SJSA1 (cell line): Measurements from ENCODE around the gene ELP4. TPM values are rescaled to one million over a fixed set of nuclear protein-coding genes. Genes with fewer than 3 reads are reported as not detected.

Experiments
- DNase-seq, 2 experiments: peaks; one replicate each; pipeline ENCODE4 v3.0.0-alpha.2; 2015 to 2020; ENCODE audit warnings: low spot score in 2 of 2, low read depth in 1 of 2
- H3K27ac ChIP-seq: fragments of 250-450 bp; sonication (Bioruptor Pico); 2 replicates; pipeline ENCODE4 v1.5.1; 2020; ENCODE audit warnings: mild to moderate bottlenecking, moderate library complexity
- H3K27me3 ChIP-seq: fragments of 250-450 bp; sonication (Bioruptor Pico); replicated peaks from 2 replicates; pipeline ENCODE4 v1.5.1; 2020; ENCODE audit warnings: mild to moderate bottlenecking, moderate library complexity
- H3K36me3 ChIP-seq: fragments of 250-450 bp; sonication (Bioruptor Pico); 2 replicates; pipeline ENCODE4 v1.5.1; 2020; ENCODE audit warnings: mild to moderate bottlenecking
- H3K4me1 ChIP-seq: fragments of 250-450 bp; sonication (Bioruptor Pico); replicated peaks from 2 replicates; pipeline ENCODE4 v1.6.1; 2021; ENCODE audit warnings: mild to moderate bottlenecking
- H3K4me3 ChIP-seq: fragments of 250-450 bp; sonication (Bioruptor Pico); 2 replicates; pipeline ENCODE4 v1.5.1; 2020; ENCODE audit warnings: mild to moderate bottlenecking
- H3K9me3 ChIP-seq: fragments of 250-450 bp; sonication (Bioruptor Pico); replicated peaks from 2 replicates; pipeline ENCODE4 v1.5.1; 2020; ENCODE audit warnings: mild to moderate bottlenecking
- total RNA-seq: library from RNA; depleted of rRNA; stranded (reverse); fragments of >200 nt; shearing (Covaris generic); gene quantifications from 2 replicates; pipeline ENCODE4 v1.2.3, GENCODE V29; 2014

Gene ELP4
- total RNA-seq, 1 experiment from 2014 or later: 33.8 TPM

GRCh38 chr11:31807799-31808667 lies 298.5 kb downstream of the ELP4 start:
- Histone ChIP-seq H3K4me3 (no peak overlapping the region), H3K9me3 (no peaks in the 10 kb centered on the region), H3K27ac (no peak overlapping the region), H3K36me3 (no peaks in the 10 kb centered on the region), H3K4me1 (peaks cover 16% of the 10 kb centered on the region), H3K27me3 (peaks cover 3% of the 10 kb centered on the region)
- DNase-seq: no peak

- no peak for DNase-seq
These were observed 299.4 kb downstream of the ELP4 start for GRCh38 chr11:31808721-31809540.

DNA sequence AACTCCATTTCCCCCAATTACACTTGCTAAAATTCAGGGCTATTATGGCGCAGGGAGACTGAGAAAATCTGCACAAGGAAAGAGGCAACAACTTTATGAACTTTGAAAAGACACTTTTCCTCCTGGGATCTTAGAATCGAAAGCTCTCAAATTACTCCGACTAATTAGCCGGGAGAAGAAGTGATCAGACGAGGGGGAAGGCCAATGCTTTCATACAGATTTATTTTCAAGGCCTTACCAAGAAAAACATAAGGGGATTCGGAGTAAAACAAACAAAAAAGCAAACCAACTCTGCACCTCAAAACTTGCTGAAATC lies 299.9 kb downstream of the ELP4 start:
- H3K27ac ChIP-seq: no peak overlapping the region

More at GRCh38 chr11:31808721-31809540, 299.4 kb downstream of the ELP4 start:
- no peak overlapping the region for H3K27ac ChIP-seq
- H3K36me3 ChIP-seq: no peaks in the 10 kb centered on the region
- H3K9me3 ChIP-seq: no peaks in the 10 kb centered on the region
- peaks cover 3% of the 10 kb centered on the region for H3K27me3 ChIP-seq
- no peak overlapping the region for H3K4me3 ChIP-seq
- peaks cover 16% of the 10 kb centered on the region for H3K4me1 ChIP-seq

DNA sequence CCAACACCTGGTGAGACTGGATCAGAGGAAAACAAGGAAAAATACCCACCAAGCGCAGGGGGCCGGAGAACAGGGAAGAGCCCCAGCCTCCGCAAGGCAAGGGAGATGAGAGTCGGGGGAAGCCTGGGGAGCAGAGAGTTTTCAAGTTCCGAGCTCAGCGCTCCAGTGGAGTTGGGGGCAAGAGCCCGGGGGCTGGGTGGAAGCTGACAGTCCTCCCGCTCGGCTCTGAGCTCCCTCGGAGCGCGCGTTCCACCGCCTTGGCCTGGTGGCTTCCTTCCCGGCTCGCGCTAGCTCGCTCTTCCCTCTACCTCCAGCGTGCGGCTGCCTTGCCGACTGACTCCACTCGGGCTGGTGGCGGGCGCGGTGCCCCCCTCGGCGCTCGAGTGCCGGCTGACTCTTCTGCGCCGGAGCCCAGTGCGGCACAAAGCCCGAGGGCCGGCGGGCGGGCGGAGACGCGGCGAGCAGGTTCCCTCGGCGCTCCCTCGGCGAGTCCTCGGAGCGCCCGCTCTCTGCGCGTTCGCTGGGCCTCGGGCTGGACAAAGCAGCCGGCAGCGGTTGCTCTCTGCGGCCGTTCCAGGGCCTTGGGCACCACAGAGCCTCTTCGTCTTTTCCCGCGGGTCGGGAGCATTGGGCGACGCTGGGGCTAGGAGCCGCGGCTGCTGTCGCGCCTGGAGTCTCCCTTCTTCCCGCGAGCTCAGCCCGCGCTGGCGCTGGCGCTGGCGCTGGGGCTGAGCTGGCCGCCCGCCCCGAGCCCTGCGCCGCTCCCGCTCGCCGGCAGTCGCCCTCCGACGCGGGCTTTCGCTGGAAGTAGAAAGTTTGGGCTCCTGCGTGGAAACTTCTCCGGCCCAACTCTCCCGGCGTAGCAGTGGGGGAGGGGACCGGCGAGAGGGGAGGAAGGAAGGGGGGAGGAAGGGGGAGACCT lies 300.6 kb downstream of the ELP4 start:
- peaks cover 5% of the 10 kb centered on the region for H3K27me3 ChIP-seq

More for the DNA sequence above, 299.9 kb downstream of the ELP4 start:
- DNase-seq: no peak
- Histone ChIP-seq H3K4me3 (peak overlapping the region; percentile 49), H3K9me3 (no peaks in the 10 kb centered on the region), H3K27me3 (peaks cover 3% of the 10 kb centered on the region), H3K36me3 (no peaks in the 10 kb centered on the region), H3K4me1 (peaks cover 16% of the 10 kb centered on the region)

DNA sequence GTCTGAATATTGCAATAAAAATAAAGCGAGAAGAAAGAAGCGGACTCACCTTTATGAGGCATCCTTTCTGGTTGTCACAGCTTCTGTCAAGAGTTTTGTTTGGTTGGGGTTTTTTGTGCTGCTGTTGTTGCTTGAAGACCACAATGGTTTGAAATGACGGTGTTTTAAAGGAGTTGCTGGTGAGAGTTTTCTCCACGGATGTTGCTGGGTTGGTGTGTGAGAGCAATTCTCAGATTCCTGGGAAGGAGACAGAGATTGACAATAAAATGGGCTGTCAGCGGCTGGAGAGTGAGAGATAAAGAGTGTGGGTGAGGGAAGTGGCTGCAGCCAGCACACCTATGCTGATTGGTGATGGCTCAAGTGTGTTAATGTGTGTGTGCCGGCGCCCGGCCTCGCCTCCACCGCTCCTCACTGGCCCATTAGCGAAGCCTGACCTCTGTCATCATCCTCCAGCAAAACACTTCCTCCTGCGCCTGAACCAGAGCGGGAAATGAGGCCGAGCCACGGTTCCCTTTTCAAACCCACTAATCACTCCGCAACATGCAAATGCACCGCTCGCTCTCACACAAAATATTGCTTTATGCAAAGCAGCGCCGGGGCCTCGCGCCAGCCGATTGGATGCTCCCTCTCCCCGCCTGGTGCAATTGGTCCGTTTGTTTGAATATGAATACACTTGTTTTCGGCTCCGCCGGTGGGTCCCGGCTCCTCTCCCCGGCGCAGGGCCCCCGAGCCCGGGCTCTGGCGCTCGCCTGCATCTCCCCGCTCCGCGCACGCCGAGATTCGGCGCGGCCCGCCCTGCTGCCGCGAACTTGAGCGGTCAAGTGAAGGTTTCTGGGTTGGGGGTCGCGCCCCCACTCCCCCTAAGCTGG lies 301.4 kb downstream of the ELP4 start, which contains the start of gene PAX6:
Gene PAX6 (minus strand): TSS at position 544 of the 869 bp plus-strand sequence. CDS start 4,911 bp downstream, outside the sequence.
- H3K27ac ChIP-seq: no peak within 1 kb of the TSS
- H3K27me3 ChIP-seq: peaks cover 14% of the 10 kb centered on the region
- H3K36me3 ChIP-seq: no peaks in the 10 kb centered on the region
- H3K9me3 ChIP-seq: no peaks in the 10 kb centered on the region
- peaks cover 16% of the 10 kb centered on the region for H3K4me1 ChIP-seq
- peak within 1 kb of the TSS; percentile 49 for H3K4me3 ChIP-seq
- DNase-seq: peak; percentile 50 to 55

More for the DNA sequence above, 300.6 kb downstream of the ELP4 start:
- H3K9me3 ChIP-seq: no peaks in the 10 kb centered on the region
- no peak overlapping the region for H3K27ac ChIP-seq
- peak; percentile 51 to 63 for DNase-seq
- no peaks in the 10 kb centered on the region for H3K36me3 ChIP-seq
- H3K4me3 ChIP-seq: peak overlapping the region; percentile 49
- peaks cover 16% of the 10 kb centered on the region for H3K4me1 ChIP-seq

GRCh38 chr11:31812383-31813381 lies 303.1 kb downstream of the ELP4 start:
- Histone ChIP-seq H3K27ac (no peak overlapping the region), H3K27me3 (peaks cover 30% of the 10 kb centered on the region)
- no peak for DNase-seq

DNA sequence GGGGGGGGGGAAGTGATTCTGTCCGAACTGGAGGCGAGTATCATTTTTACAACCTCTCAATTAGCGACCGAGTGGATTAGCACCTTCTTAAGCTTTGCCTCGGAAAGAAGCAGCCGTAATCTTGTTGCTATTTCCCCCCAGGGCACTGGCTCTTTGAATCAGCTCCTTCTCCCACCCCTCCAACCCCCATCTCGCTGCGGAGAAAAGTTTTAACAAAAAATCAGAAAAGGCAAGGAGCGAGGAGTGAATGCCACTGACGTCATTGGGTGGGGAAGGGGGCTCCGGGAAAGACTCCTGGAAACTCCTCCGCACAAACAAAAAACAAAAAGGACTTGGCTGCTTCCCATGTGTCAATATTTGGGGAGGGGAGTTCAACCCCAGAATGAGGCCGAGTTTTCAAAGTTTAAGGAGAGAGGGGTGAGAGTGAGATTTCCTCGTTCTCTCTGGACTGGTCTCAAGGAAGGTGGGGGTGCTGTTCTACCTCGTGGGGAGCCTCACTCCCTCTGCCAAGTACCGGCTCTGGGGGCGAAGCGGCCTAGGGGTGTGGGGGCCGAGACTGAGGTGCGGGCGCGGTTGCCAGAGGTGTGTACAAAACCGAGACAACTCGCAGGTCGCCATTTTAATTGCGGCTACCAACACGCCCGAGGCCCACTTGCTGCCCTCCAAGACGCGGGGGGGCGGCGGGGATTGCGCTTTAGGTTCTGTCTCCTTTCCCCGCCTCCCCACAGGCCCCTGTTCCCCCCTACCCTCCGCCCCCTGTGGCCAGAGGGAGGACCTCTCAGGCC lies 304.0 kb downstream of the ELP4 start:
- Histone ChIP-seq H3K36me3 (no peaks in the 10 kb centered on the region), H3K4me3 (no peak overlapping the region), H3K4me1 (peaks cover 19% of the 10 kb centered on the region), H3K27ac (no peak overlapping the region), H3K27me3 (peaks cover 30% of the 10 kb centered on the region), H3K9me3 (no peaks in the 10 kb centered on the region)
- DNase-seq: no peak

More at GRCh38 chr11:31812383-31813381, 303.1 kb downstream of the ELP4 start:
- Histone ChIP-seq H3K9me3 (no peaks in the 10 kb centered on the region), H3K4me3 (no peak overlapping the region), H3K4me1 (peaks cover 19% of the 10 kb centered on the region), H3K36me3 (no peaks in the 10 kb centered on the region)

DNA sequence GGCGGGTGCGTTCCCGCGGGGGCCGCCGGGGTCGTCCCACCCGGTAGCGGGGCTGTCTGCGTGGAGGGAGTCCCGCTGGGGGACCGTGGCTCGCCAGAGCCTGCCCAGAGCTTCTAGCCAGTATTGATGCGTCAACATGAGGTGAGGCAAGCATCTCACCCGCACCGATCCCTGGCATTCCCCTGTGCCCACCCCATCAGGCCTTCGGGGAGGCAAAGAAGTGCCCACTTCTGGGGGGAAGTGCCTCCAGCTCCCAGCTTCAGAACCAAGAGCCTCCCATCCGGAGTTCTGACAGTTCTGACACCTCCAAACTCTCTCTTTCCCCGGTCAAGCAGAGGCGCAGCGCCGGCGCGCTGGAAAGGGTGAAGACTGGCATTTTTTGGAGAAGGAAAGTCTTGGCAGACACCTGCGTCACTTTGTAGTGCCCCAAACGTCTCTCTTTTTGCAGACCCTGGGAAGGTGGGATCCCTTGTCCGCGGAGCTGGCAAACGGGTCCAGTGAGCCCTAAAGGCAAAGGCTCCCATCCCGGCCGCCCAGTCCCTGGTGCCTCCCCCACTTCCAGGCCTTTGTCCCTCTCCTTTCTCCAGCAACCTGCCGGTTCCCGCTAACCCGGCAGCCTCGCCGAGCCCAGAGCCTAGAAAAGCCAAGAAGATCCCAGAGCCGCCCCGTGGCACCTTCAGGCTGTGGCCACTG lies 304.8 kb downstream of the ELP4 start:
- Histone ChIP-seq H3K27me3 (peaks cover 30% of the 10 kb centered on the region), H3K9me3 (no peaks in the 10 kb centered on the region), H3K36me3 (no peaks in the 10 kb centered on the region), H3K27ac (no peak overlapping the region), H3K4me3 (no peak overlapping the region), H3K4me1 (peaks cover 19% of the 10 kb centered on the region)
- no peak for DNase-seq

DNA sequence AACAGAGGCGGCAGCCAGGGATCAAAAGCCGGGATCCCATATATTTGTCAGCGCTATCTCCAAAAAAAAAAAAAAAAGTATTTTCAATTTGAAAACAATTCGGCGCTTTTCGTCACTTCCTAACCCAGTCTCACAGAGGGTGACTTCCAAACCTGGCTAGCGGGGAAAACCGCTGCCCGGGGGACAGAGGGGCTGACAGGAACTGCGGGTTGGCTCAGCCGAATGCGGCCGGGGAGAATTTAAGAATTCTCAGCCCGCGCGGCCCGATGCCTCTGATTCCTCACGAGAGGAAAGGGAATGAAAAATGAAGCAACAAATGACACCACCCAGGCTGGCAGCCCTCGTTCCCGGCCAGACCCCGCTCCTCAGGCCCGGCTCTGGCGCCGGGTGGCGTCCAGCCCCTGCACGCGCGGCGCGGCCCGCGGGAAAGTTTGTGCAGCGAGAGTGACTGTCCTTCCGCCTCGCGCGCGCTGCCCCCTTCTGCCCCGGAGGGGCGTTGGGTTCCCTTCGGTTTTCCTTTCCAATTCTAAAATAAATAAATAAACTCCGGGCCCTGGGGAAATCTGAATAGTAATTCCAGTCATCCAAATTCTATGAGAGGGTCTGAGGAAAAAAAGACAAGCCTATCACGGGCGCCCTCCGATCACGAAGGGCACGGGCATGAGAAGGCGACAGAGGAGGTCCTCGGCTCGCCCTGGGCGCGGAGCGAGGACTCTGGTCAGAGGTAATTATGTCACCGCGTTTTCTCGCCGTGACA lies 306.3 kb downstream of the ELP4 start:
- DNase-seq: peak in 1 of 2 experiments; percentile 4
- Histone ChIP-seq H3K36me3 (no peaks in the 10 kb centered on the region), H3K4me1 (peaks cover 9% of the 10 kb centered on the region), H3K27me3 (peaks cover 30% of the 10 kb centered on the region), H3K27ac (no peak overlapping the region), H3K9me3 (no peaks in the 10 kb centered on the region), H3K4me3 (no peak overlapping the region)

- no peaks in the 10 kb centered on the region for H3K9me3 ChIP-seq
- DNase-seq: no peak
- H3K36me3 ChIP-seq: no peaks in the 10 kb centered on the region
- H3K27me3 ChIP-seq: peaks cover 27% of the 10 kb centered on the region
- H3K4me3 ChIP-seq: no peak overlapping the region
- peaks cover 4% of the 10 kb centered on the region; the same call in 1 of the 2 replicates for H3K4me1 ChIP-seq
- no peak overlapping the region for H3K27ac ChIP-seq
These were observed 307.0 kb downstream of the ELP4 start for GRCh38 chr11:31816468-31817053.
